ENCODE results near the gene CREB3L4.
A peak's percentile ranks its signal among the peaks of the same experiment; 100 is the strongest.

GRCh38 chr1:153985941-153986761, 18.4 kb downstream of the CREB3L4 start, which contains the start of gene RAB13:
- TF ChIP-seq CTCF (IDR thresholded peaks at IDR 0.05) (no peak), POLR2A (IDR thresholded peaks at IDR 0.05) (peak; percentile 9 to 51)
